Measurements from ENCODE around the gene NOP10. TPM values are rescaled to one million over a fixed set of nuclear protein-coding genes. Genes with fewer than 3 reads are reported as not detected.

Gene NOP10
- total RNA-seq, 4 donors from 2014 or later: 62.6 to 164 (median 142) TPM

GRCh38 chr15:34336231-34336990, 6.5 kb downstream of the NOP10 start:
- intact Hi-C loops (cut with DNase I): no loop called here
- peak overlapping the region in 1 of 3 donors; percentile 37 for H3K27ac ChIP-seq
- peaks cover 25 to 42% of the 10 kb centered on the region in 2 donors for H3K4me1 ChIP-seq
- peaks cover 0 to 11% of the 10 kb centered on the region in 2 donors for H3K36me3 ChIP-seq
- H3K9me3 ChIP-seq: no peaks in the 10 kb centered on the region
- no peak for DNase-seq
- TF ChIP-seq POLR2A (IDR thresholded peaks at IDR 0.05): no peak
- no peak for TF ChIP-seq CTCF (IDR thresholded peaks at IDR 0.05)
- no peaks in the 10 kb centered on the region for H3K27me3 ChIP-seq
- H3K4me3 ChIP-seq (replicated peaks in 1 of 3): peak overlapping the region in 1 of 3 donors; percentile 95
- WGBS, 2 donors: 86 to 91% methylated on average over 16 of the region's 16 CpGs

- TF ChIP-seq POLR2A (IDR thresholded peaks at IDR 0.05) (no peak), CTCF (IDR thresholded peaks at IDR 0.05) (no peak)
- Histone ChIP-seq H3K27me3 (no peaks in the 10 kb centered on the region), H3K4me3 (replicated peaks in 1 of 3) (no peak overlapping the region), H3K27ac (peak overlapping the region; percentile 27 to 60 (median 37)), H3K4me1 (peaks cover 25 to 37% of the 10 kb centered on the region in 2 donors), H3K9me3 (no peaks in the 10 kb centered on the region), H3K36me3 (peaks cover 0 to 3% of the 10 kb centered on the region in 2 donors)
- intact Hi-C loops (cut with DNase I): no loop called here
- WGBS, 2 donors: 70 to 74% methylated on average over 3 of the region's 3 CpGs
- DNase-seq: no peak
These were observed 7.5 kb downstream of the NOP10 start for GRCh38 chr15:34335176-34336032.

- no peak for TF ChIP-seq POLR2A (IDR thresholded peaks at IDR 0.05)
- no peak for TF ChIP-seq CTCF (IDR thresholded peaks at IDR 0.05)
- 56 to 57% methylated on average over 4 of the region's 4 CpGs for whole genome bisulfite sequencing, 2 donors
- no peak overlapping the region for H3K4me3 ChIP-seq (replicated peaks in 1 of 3)
- H3K27ac ChIP-seq: peak overlapping the region in 2 of 3 donors; percentile 37 to 60
- H3K4me1 ChIP-seq: peaks cover 25 to 37% of the 10 kb centered on the region in 2 donors
- H3K9me3 ChIP-seq: no peaks in the 10 kb centered on the region
- DNase-seq: no peak
- no peaks in the 10 kb centered on the region for H3K27me3 ChIP-seq
- H3K36me3 ChIP-seq: no peaks in the 10 kb centered on the region
- intact Hi-C loops (cut with DNase I): no loop called here
These were observed 8.3 kb downstream of the NOP10 start for GRCh38 chr15:34334672-34335071.

- TF ChIP-seq CTCF (IDR thresholded peaks at IDR 0.05) (no peak), POLR2A (IDR thresholded peaks at IDR 0.05) (no peak)
- H3K4me3 ChIP-seq (replicated peaks in 1 of 3): no peak overlapping the region
- no peaks in the 10 kb centered on the region for H3K27me3 ChIP-seq
- H3K36me3 ChIP-seq: no peaks in the 10 kb centered on the region
- peaks cover 25 to 41% of the 10 kb centered on the region in 2 donors for H3K4me1 ChIP-seq
- no peak overlapping the region for H3K27ac ChIP-seq
- H3K9me3 ChIP-seq: no peaks in the 10 kb centered on the region
- WGBS, 2 donors: 94 to 98% methylated on average over 6 of the region's 6 CpGs
- intact Hi-C loops (cut with DNase I): no loop called here
- DNase-seq: no peak
These were observed 10.3 kb downstream of the NOP10 start for GRCh38 chr15:34332553-34333120.
